K562 (cell line): ENCODE results near the gene G6PC3. TPM values are rescaled to one million over a fixed set of nuclear protein-coding genes. Genes with fewer than 3 reads are reported as not detected.
A peak's percentile ranks its signal among the peaks of the same experiment; 100 is the strongest.

Experiments used
- ILF3 ChIP-seq: fragments of 450-650 bp; IDR thresholded peaks from 2 replicates; pipeline ENCODE4 v1.6.1; 2018; ENCODE audit warnings: antibody characterized with exemption, mild to moderate bottlenecking, moderate library complexity, borderline replicate concordance
- KDM5B ChIP-seq: fragments of 200-600 bp; sonication (generic); IDR thresholded peaks from 2 replicates; pipeline ENCODE4 v1.6.1; 2012; ENCODE audit warnings: low read depth, mild to moderate bottlenecking, moderate library complexity, low read length, control low read depth, inconsistent platforms; ENCODE audit not compliant: insufficient replicate concordance
- KLF6 ChIP-seq: fragments of 250-450 bp; sonication (Bioruptor Pico); IDR thresholded peaks from 2 replicates; pipeline ENCODE4 v1.4.0; 2020; ENCODE audit warnings: mild to moderate bottlenecking, moderate library complexity, borderline replicate concordance
- LEF1 ChIP-seq: fragments of 450-650 bp; IDR thresholded peaks from 2 replicates; pipeline ENCODE4 v1.6.1; 2016; ENCODE audit warnings: mild to moderate bottlenecking
- MXI1 ChIP-seq: IDR thresholded peaks from 2 replicates; pipeline ENCODE4 v1.6.1; 2011; ENCODE audit warnings: low read depth, mild to moderate bottlenecking, improper control_type of control experiment, low read length
- polyA plus RNA-seq, 8 experiments: library from polyadenylated mRNA; depleted of rRNA in 4 of 8; stranded (reverse) in 5 of 8; unstranded in 3 of 8; fragments of >200 nt; fragmentation: Nextera tagmentation in 2 of 8; fragmentation: Illumina TruSeq in 1 of 8; extraction: Ambion mirVana in 2 of 8; extraction: Trizol in 1 of 8; gene quantifications; 2 replicates each; pipeline versions ENCODE4 v1.2.1 to v1.2.3, GENCODE V29; 2011 to 2014; ENCODE audit warnings: inconsistent platforms in 1 of 8, missing spikeins in 1 of 8
- total RNA-seq, 7 experiments: library from RNA; depleted of rRNA in 6 of 7; stranded (reverse); fragments of >200 nt in 6 of 7; fragmentation: Illumina TruSeq in 2 of 7; extraction: Trizol in 2 of 7; gene quantifications; 2 replicates each; pipeline versions ENCODE4 v1.2.1 to v1.2.3, GENCODE V29; 2011 to 2021; ENCODE audit warnings: low replicate concordance in 1 of 7
- TF ChIP-seq, protein P1 (sequence below): sonication (generic); formaldehyde crosslinking; IDR thresholded peaks from 2 replicates; pipeline ENCODE4 v1.4.0; 2020; ENCODE audit warnings: mild to moderate bottlenecking, missing genetic modification reagents
- TF ChIP-seq, protein P2 (sequence below): sonication (generic); formaldehyde crosslinking; IDR thresholded peaks from 2 replicates; pipeline ENCODE4 v1.8.0; 2022; ENCODE audit warnings: mild to moderate bottlenecking, low read depth, missing genetic modification reagents
- TF ChIP-seq, protein P3 (sequence below), 2 experiments: fragments of 450-650 bp in 1 of 2; sonication (generic) in 1 of 2; formaldehyde crosslinking; conservative IDR thresholded peaks; 2 replicates each; pipeline versions ENCODE4 v1.4.0 to v1.8.1; 2020 to 2022; ENCODE audit warnings: mild to moderate bottlenecking in 1 of 2, missing genetic modification reagents in 1 of 2
- TF ChIP-seq, protein P4 (sequence below): fragments of 450-650 bp; formaldehyde crosslinking; IDR thresholded peaks from 2 replicates; pipeline ENCODE4 v1.4.0; 2022; ENCODE audit warnings: missing genetic modification characterization
- TF ChIP-seq, protein P5 (sequence below): fragments of 250-450 bp; sonication (Bioruptor Pico); IDR thresholded peaks from 2 replicates; pipeline ENCODE4 v1.5.0; 2021; ENCODE audit warnings: mild to moderate bottlenecking, borderline replicate concordance
- TF ChIP-seq, protein P6 (sequence below): sonication (generic); formaldehyde crosslinking; IDR thresholded peaks from 2 replicates; pipeline ENCODE4 v1.8.0; 2022; ENCODE audit warnings: mild to moderate bottlenecking, missing genetic modification reagents
- TF ChIP-seq, protein P7 (sequence below): fragments of 450-650 bp; conservative IDR thresholded peaks from 2 replicates; pipeline ENCODE4 v1.6.1; 2016; ENCODE audit warnings: missing genetic modification characterization, low read depth, mild to moderate bottlenecking, missing compliant biosample characterization, moderate library complexity
- TF ChIP-seq, protein P8 (sequence below): fragments of 250-450 bp; sonication (Bioruptor Pico); IDR thresholded peaks from 2 replicates; pipeline ENCODE4 v1.4.0; 2020; ENCODE audit warnings: mild to moderate bottlenecking

G6PC3 gene
- total and polyA plus RNA-seq, 9 of the 15 experiments (the other 6 are each of a cell fraction or from before 2014, with no cell fraction given), result 10.4 to 57.8 (median 31.1) TPM

DNA sequence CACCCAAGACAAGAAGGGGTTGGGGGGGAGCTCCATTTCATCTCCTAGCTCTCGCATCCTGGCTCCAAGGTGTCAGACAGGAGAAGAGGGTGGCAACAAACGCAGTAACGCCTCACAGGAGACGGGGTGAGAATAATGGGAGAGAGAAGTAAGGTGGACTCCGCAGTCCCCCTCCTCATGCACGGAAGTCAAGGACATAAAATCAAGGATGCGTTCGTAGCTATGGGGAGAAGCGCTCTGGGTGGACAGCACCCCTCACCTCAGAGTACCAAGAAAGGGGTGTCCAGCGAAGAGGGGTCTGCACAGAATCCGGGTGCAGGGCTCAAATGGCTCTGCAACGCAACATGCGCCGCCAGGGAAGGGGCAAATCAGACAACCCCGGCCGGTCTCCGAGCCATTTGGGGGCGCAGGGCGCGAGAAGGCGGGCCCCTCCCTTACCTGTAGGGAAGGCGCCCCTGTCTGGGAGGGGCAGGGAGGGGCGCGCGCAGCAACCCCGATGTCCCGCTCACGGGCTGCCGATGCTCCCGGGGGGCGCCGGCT, 52.4 kb downstream of the G6PC3 start (continued):
- TF ChIP-seq, protein P1, sequence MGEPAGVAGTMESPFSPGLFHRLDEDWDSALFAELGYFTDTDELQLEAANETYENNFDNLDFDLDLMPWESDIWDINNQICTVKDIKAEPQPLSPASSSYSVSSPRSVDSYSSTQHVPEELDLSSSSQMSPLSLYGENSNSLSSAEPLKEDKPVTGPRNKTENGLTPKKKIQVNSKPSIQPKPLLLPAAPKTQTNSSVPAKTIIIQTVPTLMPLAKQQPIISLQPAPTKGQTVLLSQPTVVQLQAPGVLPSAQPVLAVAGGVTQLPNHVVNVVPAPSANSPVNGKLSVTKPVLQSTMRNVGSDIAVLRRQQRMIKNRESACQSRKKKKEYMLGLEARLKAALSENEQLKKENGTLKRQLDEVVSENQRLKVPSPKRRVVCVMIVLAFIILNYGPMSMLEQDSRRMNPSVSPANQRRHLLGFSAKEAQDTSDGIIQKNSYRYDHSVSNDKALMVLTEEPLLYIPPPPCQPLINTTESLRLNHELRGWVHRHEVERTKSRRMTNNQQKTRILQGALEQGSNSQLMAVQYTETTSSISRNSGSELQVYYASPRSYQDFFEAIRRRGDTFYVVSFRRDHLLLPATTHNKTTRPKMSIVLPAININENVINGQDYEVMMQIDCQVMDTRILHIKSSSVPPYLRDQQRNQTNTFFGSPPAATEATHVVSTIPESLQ (CRISPR knock-in tag), result no peak
- TF ChIP-seq ILF3, result no peak
- TF ChIP-seq, protein P2, sequence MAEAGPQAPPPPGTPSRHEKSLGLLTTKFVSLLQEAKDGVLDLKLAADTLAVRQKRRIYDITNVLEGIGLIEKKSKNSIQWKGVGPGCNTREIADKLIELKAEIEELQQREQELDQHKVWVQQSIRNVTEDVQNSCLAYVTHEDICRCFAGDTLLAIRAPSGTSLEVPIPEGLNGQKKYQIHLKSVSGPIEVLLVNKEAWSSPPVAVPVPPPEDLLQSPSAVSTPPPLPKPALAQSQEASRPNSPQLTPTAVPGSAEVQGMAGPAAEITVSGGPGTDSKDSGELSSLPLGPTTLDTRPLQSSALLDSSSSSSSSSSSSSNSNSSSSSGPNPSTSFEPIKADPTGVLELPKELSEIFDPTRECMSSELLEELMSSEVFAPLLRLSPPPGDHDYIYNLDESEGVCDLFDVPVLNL (CRISPR knock-in tag), result 0 out of 2 replicates have a peak, but pooled peaks have one; percentile 37
- TF ChIP-seq, protein P3, sequence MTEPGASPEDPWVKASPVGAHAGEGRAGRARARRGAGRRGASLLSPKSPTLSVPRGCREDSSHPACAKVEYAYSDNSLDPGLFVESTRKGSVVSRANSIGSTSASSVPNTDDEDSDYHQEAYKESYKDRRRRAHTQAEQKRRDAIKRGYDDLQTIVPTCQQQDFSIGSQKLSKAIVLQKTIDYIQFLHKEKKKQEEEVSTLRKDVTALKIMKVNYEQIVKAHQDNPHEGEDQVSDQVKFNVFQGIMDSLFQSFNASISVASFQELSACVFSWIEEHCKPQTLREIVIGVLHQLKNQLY (CRISPR knock-in tag; conservative IDR thresholded peaks at IDR 0.05), result no peak
- TF ChIP-seq MXI1, result no peak
- TF ChIP-seq, protein P4, sequence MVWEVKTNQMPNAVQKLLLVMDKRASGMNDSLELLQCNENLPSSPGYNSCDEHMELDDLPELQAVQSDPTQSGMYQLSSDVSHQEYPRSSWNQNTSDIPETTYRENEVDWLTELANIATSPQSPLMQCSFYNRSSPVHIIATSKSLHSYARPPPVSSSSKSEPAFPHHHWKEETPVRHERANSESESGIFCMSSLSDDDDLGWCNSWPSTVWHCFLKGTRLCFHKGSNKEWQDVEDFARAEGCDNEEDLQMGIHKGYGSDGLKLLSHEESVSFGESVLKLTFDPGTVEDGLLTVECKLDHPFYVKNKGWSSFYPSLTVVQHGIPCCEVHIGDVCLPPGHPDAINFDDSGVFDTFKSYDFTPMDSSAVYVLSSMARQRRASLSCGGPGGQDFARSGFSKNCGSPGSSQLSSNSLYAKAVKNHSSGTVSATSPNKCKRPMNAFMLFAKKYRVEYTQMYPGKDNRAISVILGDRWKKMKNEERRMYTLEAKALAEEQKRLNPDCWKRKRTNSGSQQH (CRISPR knock-in tag), result no peak
- TF ChIP-seq, protein P5, sequence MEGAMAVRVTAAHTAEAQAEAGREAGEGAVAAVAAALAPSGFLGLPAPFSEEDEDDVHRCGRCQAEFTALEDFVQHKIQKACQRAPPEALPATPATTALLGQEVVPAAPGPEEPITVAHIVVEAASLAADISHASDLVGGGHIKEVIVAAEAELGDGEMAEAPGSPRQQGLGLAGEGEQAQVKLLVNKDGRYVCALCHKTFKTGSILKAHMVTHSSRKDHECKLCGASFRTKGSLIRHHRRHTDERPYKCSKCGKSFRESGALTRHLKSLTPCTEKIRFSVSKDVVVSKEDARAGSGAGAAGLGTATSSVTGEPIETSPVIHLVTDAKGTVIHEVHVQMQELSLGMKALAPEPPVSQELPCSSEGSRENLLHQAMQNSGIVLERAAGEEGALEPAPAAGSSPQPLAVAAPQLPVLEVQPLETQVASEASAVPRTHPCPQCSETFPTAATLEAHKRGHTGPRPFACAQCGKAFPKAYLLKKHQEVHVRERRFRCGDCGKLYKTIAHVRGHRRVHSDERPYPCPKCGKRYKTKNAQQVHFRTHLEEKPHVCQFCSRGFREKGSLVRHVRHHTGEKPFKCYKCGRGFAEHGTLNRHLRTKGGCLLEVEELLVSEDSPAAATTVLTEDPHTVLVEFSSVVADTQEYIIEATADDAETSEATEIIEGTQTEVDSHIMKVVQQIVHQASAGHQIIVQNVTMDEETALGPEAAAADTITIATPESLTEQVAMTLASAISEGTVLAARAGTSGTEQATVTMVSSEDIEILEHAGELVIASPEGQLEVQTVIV (CRISPR knock-in tag), result no peak
- TF ChIP-seq, protein P6, sequence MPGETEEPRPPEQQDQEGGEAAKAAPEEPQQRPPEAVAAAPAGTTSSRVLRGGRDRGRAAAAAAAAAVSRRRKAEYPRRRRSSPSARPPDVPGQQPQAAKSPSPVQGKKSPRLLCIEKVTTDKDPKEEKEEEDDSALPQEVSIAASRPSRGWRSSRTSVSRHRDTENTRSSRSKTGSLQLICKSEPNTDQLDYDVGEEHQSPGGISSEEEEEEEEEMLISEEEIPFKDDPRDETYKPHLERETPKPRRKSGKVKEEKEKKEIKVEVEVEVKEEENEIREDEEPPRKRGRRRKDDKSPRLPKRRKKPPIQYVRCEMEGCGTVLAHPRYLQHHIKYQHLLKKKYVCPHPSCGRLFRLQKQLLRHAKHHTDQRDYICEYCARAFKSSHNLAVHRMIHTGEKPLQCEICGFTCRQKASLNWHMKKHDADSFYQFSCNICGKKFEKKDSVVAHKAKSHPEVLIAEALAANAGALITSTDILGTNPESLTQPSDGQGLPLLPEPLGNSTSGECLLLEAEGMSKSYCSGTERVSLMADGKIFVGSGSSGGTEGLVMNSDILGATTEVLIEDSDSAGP (CRISPR knock-in tag), result peak; percentile 46; the same call in 1 of the 2 replicates
- no peak for TF ChIP-seq KLF6 (CRISPR knock-in tag)
- no peak for TF ChIP-seq KDM5B
- no peak for TF ChIP-seq LEF1
- TF ChIP-seq, protein P7, sequence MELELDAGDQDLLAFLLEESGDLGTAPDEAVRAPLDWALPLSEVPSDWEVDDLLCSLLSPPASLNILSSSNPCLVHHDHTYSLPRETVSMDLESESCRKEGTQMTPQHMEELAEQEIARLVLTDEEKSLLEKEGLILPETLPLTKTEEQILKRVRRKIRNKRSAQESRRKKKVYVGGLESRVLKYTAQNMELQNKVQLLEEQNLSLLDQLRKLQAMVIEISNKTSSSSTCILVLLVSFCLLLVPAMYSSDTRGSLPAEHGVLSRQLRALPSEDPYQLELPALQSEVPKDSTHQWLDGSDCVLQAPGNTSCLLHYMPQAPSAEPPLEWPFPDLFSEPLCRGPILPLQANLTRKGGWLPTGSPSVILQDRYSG (tag), result no peak
- TF ChIP-seq, protein P8, sequence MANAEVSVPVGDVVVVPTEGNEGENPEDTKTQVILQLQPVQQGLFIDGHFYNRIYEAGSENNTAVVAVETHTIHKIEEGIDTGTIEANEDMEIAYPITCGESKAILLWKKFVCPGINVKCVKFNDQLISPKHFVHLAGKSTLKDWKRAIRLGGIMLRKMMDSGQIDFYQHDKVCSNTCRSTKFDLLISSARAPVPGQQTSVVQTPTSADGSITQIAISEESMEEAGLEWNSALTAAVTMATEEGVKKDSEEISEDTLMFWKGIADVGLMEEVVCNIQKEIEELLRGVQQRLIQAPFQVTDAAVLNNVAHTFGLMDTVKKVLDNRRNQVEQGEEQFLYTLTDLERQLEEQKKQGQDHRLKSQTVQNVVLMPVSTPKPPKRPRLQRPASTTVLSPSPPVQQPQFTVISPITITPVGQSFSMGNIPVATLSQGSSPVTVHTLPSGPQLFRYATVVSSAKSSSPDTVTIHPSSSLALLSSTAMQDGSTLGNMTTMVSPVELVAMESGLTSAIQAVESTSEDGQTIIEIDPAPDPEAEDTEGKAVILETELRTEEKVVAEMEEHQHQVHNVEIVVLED (CRISPR knock-in tag), result no peak
